ENCODE results near the gene PCDH9.

Gene PCDH9

GRCh38 chr13:66864627-66865026 lies 365.5 kb downstream of the PCDH9 start:
- no peak overlapping the region for H3K4me3 ChIP-seq (ENCODE audit: low read length, poor library complexity, severe bottlenecking)
- H3K27me3 ChIP-seq (ENCODE audit: insufficient read depth, low read length, poor library complexity, severe bottlenecking): no peaks in the 10 kb centered on the region
- no peaks in the 10 kb centered on the region for H3K9me2 ChIP-seq (replicated peaks; ENCODE audit: low read depth, low read length)
- TF ChIP-seq EZH2phosphoT487 (IDR thresholded peaks at IDR 0.05; ENCODE audit: borderline replicate concordance): no peak
- TF ChIP-seq, protein P1, sequence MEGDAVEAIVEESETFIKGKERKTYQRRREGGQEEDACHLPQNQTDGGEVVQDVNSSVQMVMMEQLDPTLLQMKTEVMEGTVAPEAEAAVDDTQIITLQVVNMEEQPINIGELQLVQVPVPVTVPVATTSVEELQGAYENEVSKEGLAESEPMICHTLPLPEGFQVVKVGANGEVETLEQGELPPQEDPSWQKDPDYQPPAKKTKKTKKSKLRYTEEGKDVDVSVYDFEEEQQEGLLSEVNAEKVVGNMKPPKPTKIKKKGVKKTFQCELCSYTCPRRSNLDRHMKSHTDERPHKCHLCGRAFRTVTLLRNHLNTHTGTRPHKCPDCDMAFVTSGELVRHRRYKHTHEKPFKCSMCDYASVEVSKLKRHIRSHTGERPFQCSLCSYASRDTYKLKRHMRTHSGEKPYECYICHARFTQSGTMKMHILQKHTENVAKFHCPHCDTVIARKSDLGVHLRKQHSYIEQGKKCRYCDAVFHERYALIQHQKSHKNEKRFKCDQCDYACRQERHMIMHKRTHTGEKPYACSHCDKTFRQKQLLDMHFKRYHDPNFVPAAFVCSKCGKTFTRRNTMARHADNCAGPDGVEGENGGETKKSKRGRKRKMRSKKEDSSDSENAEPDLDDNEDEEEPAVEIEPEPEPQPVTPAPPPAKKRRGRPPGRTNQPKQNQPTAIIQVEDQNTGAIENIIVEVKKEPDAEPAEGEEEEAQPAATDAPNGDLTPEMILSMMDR (conservative IDR thresholded peaks at IDR 0.05; ENCODE audit: low read length): no peak
- H3K9ac ChIP-seq (ENCODE audit: low read depth, low read length, poor library complexity, severe bottlenecking): no peak overlapping the region
- no peaks in the 10 kb centered on the region for H3F3A ChIP-seq (ENCODE audit: low read depth)
- no peaks in the 10 kb centered on the region for H3K36me3 ChIP-seq (ENCODE audit: insufficient read depth, low read length)
- H3K9me3 ChIP-seq (ENCODE audit: insufficient read depth, low read depth, low read length): no peaks in the 10 kb centered on the region
- no peaks in the 10 kb centered on the region for H4K20me1 ChIP-seq (ENCODE audit: insufficient read depth, low read length, poor library complexity, severe bottlenecking)
- H3K4me1 ChIP-seq (ENCODE audit: insufficient read depth, low read length, poor library complexity, severe bottlenecking): peaks cover 6% of the 10 kb centered on the region
- H3K4me2 ChIP-seq (ENCODE audit: low read depth, low read length, poor library complexity, severe bottlenecking): no peak overlapping the region
- no peaks in the 10 kb centered on the region for H3K79me2 ChIP-seq (ENCODE audit: insufficient read depth, low read length)
- no peak overlapping the region for H2AFZ ChIP-seq (ENCODE audit: low read length)

DNA sequence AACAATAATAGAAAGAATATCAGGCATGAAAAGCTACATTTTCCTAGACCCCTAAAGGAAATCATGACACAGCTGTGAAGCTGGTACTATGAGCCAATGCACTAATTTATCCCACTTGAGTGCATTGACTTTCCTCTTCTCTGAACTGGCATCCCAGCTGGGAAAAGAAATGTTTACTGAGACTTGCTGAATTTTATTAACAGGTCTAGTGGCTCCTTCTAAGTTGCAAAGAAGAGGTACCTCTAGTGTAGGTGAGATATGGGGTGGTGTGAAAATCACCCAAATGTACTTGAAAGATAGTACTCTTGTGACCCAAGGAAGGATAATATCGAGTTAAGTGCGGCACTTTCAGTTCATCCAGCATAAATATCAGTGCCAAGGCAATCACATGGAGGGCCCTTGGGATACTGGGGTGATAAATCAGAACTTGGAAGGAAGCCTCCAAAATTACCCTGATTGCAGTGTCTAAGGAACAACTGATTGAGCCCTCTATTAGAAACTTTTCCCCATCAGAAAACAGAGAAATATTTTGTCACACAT lies 369.2 kb downstream of the PCDH9 start:
- H3K4me2 ChIP-seq (ENCODE audit: low read depth, low read length, poor library complexity, severe bottlenecking): no peak overlapping the region
- H3F3A ChIP-seq (ENCODE audit: low read depth): no peaks in the 10 kb centered on the region
- no peaks in the 10 kb centered on the region for H3K9me3 ChIP-seq (ENCODE audit: insufficient read depth, low read depth, low read length)
- no peaks in the 10 kb centered on the region for H3K27me3 ChIP-seq (ENCODE audit: insufficient read depth, low read length, poor library complexity, severe bottlenecking)
- H2AFZ ChIP-seq (ENCODE audit: low read length): 0 out of 2 replicates have a peak overlapping the region, but pooled peaks have one; percentile 66
- H3K36me3 ChIP-seq (ENCODE audit: insufficient read depth, low read length): no peaks in the 10 kb centered on the region
- no peaks in the 10 kb centered on the region for H3K9me2 ChIP-seq (replicated peaks; ENCODE audit: low read depth, low read length)
- no peak overlapping the region for H3K9ac ChIP-seq (ENCODE audit: low read depth, low read length, poor library complexity, severe bottlenecking)
- H4K20me1 ChIP-seq (ENCODE audit: insufficient read depth, low read length, poor library complexity, severe bottlenecking): no peaks in the 10 kb centered on the region
- no peak overlapping the region for H3K4me3 ChIP-seq (ENCODE audit: low read length, poor library complexity, severe bottlenecking)
- H3K79me2 ChIP-seq (ENCODE audit: insufficient read depth, low read length): no peaks in the 10 kb centered on the region
- H3K4me1 ChIP-seq (ENCODE audit: insufficient read depth, low read length, poor library complexity, severe bottlenecking): peaks cover 13% of the 10 kb centered on the region
- no peak for TF ChIP-seq EZH2phosphoT487 (IDR thresholded peaks at IDR 0.05; ENCODE audit: borderline replicate concordance)
- TF ChIP-seq, protein P1 (conservative IDR thresholded peaks at IDR 0.05; ENCODE audit: low read length): no peak

DNA sequence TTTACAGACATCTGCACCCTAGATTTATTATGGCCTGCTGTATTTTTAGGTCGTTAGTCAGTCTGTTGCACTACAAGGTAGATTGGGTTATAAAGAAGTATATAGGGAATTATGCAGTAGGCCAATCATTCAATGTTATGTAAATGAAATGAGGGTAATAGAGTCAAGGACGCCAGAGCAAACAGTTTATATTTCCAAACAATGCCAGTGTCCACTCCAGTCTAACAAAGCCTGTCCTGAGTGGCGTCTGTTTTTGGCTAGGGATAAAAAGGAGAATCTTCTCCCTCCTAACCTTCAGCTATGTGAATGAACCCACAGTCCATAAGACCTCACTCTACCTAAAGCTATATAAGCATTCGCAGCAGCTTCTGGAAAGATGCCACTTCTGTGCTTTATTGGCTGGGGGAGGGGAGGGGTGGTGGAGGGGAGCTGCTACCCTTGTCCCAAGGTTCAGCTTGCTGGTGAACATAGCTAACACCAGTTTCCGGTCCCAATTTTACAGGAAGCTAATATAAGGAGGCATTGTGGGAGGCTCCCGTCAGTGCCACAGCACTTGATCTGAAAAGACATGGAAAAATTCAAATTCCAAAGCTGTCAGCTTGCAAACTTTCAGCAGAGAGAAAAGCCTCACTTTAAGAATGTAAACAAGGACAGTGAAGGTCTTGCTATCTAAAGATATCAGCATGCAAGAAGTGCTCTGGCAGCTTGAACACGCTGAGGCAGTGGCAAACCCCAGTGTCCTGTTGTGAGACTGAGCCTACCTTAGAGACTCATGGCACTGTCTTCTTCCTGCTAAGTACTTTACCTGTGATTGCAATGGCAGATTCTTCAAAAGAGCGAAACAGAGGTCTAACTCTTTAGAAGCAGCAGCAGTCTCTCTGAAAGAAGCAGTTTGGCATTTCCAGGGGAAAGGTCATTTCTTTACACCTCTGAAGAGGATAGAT lies 369.9 kb downstream of the PCDH9 start:
- TF ChIP-seq, protein P1 (conservative IDR thresholded peaks at IDR 0.05; ENCODE audit: low read length): no peak
- TF ChIP-seq EZH2phosphoT487 (IDR thresholded peaks at IDR 0.05; ENCODE audit: borderline replicate concordance): no peak
- H3K27me3 ChIP-seq (ENCODE audit: insufficient read depth, low read length, poor library complexity, severe bottlenecking): no peaks in the 10 kb centered on the region
- no peaks in the 10 kb centered on the region for H4K20me1 ChIP-seq (ENCODE audit: insufficient read depth, low read length, poor library complexity, severe bottlenecking)
- peak overlapping the region; percentile 13 for H3K4me3 ChIP-seq (ENCODE audit: low read length, poor library complexity, severe bottlenecking)
- H3F3A ChIP-seq (ENCODE audit: low read depth): no peaks in the 10 kb centered on the region
- no peaks in the 10 kb centered on the region for H3K36me3 ChIP-seq (ENCODE audit: insufficient read depth, low read length)
- H3K4me1 ChIP-seq (ENCODE audit: insufficient read depth, low read length, poor library complexity, severe bottlenecking): peaks cover 13% of the 10 kb centered on the region
- H3K9me3 ChIP-seq (ENCODE audit: insufficient read depth, low read depth, low read length): no peaks in the 10 kb centered on the region
- peak overlapping the region; percentile 4 for H3K4me2 ChIP-seq (ENCODE audit: low read depth, low read length, poor library complexity, severe bottlenecking)
- no peak overlapping the region for H3K9ac ChIP-seq (ENCODE audit: low read depth, low read length, poor library complexity, severe bottlenecking)
- H3K79me2 ChIP-seq (ENCODE audit: insufficient read depth, low read length): no peaks in the 10 kb centered on the region
- no peaks in the 10 kb centered on the region for H3K9me2 ChIP-seq (replicated peaks; ENCODE audit: low read depth, low read length)
- peak overlapping the region; percentile 66; the same call in 1 of the 2 replicates for H2AFZ ChIP-seq (ENCODE audit: low read length)

All from Loucy (cell line).